ENCODE results near the gene EPN2.

EPN2 gene

DNA sequence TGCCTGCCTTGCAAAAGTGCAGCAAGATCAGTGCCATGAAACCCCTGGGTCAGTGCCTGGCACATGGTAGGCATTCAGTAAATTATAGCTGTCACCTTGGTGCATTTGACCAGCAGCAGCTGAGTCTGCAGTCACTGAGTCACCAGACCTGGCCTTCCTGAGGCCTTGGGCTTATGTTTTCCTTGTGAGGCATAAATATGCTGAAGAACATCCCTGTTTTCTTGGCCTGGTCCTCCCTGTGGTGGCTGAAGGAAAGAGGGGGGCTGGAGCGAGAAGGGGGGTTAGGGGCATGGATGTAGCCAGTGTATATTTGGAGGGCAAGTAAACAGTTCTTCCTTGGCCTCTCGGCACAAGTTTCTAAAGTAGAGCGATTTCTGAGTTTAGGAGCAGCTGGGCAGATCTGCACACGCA lies 26.5 kb downstream of the EPN2 start:
- Histone ChIP-seq H3K4me3 (peak overlapping the region; percentile 13), H3K27ac (peak overlapping the region; percentile 78 to 86)
- TF ChIP-seq, protein P1, sequence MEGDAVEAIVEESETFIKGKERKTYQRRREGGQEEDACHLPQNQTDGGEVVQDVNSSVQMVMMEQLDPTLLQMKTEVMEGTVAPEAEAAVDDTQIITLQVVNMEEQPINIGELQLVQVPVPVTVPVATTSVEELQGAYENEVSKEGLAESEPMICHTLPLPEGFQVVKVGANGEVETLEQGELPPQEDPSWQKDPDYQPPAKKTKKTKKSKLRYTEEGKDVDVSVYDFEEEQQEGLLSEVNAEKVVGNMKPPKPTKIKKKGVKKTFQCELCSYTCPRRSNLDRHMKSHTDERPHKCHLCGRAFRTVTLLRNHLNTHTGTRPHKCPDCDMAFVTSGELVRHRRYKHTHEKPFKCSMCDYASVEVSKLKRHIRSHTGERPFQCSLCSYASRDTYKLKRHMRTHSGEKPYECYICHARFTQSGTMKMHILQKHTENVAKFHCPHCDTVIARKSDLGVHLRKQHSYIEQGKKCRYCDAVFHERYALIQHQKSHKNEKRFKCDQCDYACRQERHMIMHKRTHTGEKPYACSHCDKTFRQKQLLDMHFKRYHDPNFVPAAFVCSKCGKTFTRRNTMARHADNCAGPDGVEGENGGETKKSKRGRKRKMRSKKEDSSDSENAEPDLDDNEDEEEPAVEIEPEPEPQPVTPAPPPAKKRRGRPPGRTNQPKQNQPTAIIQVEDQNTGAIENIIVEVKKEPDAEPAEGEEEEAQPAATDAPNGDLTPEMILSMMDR (IDR thresholded peaks at IDR 0.05): no peak
- DNase-seq (ENCODE audit: low spot score): no peak

- no peak for DNase-seq (ENCODE audit: low spot score)
- TF ChIP-seq, protein P1 (IDR thresholded peaks at IDR 0.05): no peak
- Histone ChIP-seq H3K4me3 (no peak overlapping the region), H3K27ac (peak overlapping the region; percentile 78 to 86)
Observed at GRCh38 chr17:19264268-19264667, 27.1 kb downstream of the EPN2 start.

GRCh38 chr17:19264681-19265080 lies 27.5 kb downstream of the EPN2 start:
- no peak overlapping the region for H3K4me3 ChIP-seq
- TF ChIP-seq, protein P1 (IDR thresholded peaks at IDR 0.05): no peak
- DNase-seq (ENCODE audit: low spot score): no peak
- H3K27ac ChIP-seq: peak overlapping the region; percentile 78 to 86

DNA sequence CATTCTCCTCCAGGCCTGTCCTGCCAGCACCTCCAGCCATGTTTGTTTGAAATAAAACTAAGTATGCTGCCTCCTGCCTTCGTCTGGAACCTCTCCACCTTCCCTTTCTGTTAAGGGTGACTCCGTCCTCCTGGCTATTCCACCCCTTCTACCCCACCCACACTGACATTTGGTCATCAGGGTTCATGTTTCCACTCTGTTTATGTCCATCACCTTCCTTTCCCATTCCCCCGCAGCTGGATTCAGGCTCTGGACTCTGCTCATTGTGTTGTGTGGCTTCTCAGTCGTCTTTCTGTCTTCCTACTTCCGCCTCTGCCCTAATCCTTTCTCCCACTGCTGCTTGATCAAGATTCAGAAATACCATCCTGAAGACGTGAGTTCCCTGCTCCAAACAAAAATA lies 28.6 kb downstream of the EPN2 start:
- DNase-seq (ENCODE audit: low spot score): no peak
- Histone ChIP-seq H3K27ac (peak overlapping the region; percentile 8 to 10), H3K4me3 (no peak overlapping the region)
- TF ChIP-seq, protein P1 (IDR thresholded peaks at IDR 0.05): no peak

DNA sequence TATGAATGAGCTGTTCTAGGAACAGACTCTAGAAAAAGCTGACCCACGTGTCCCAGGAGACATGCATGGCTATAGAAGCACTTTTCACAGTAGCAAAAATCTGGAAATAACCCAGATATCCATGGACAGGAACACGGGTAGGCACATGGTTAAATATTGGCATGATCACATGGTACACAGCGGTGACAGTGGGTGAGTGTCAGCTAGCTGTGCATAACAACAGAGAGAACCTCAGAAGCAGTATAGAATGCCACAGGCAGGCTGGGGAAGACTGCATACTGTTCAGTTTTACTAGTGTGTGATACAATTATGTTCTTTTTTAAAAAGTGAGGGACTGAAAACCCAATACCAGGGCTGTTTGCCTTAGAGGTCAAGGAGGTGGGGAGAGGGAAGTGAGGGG lies 31.4 kb downstream of the EPN2 start:
- DNase-seq (ENCODE audit: low spot score): no peak
- H3K4me3 ChIP-seq: no peak overlapping the region
- peak overlapping the region; percentile 69 to 77 for H3K27ac ChIP-seq
- TF ChIP-seq, protein P1 (IDR thresholded peaks at IDR 0.05): no peak

- no peak overlapping the region for H3K4me3 ChIP-seq
- TF ChIP-seq, protein P1 (IDR thresholded peaks at IDR 0.05): no peak
- no peak for DNase-seq (ENCODE audit: low spot score)
- H3K27ac ChIP-seq: peak overlapping the region; percentile 69 to 77
Observed at GRCh38 chr17:19269106-19269505, 31.9 kb downstream of the EPN2 start.

- DNase-seq (ENCODE audit: low spot score): no peak
- no peak overlapping the region for H3K4me3 ChIP-seq
- TF ChIP-seq, protein P1 (IDR thresholded peaks at IDR 0.05): no peak
- H3K27ac ChIP-seq: peak overlapping the region; percentile 69 to 77
Observed at GRCh38 chr17:19269641-19270040, 32.5 kb downstream of the EPN2 start.
